NB4 (cell line): ENCODE results near the gene CEACAM6.

Experiments
- DNase-seq: peaks from one replicate; pipeline ENCODE4 v3.0.0; 2010; ENCODE audit warnings: low read depth
- H3K4me3 ChIP-seq: one replicate; pipeline ENCODE4 v1.5.1; 2011; ENCODE audit warnings: mild to moderate bottlenecking, low read depth, low read length, moderate library complexity
- MYC ChIP-seq: IDR thresholded peaks from 2 replicates; pipeline ENCODE4 v1.6.1; 2011; ENCODE audit warnings: low read depth, low read length
- POLR2A ChIP-seq: IDR thresholded peaks from 2 replicates; pipeline ENCODE4 v1.6.1; 2011; ENCODE audit warnings: mild to moderate bottlenecking; ENCODE audit not compliant: insufficient read length; ENCODE audit errors: extremely low read depth
- TF ChIP-seq, protein P1 (sequence below): IDR thresholded peaks from 2 replicates; pipeline ENCODE4 v1.6.1; 2011; ENCODE audit warnings: low read depth, low read length
- TF ChIP-seq, protein P2 (sequence below): IDR thresholded peaks from one replicate; pipeline ENCODE4 v1.5.1; 2012; ENCODE audit warnings: low read depth, low read length

The CEACAM6 gene

DNA sequence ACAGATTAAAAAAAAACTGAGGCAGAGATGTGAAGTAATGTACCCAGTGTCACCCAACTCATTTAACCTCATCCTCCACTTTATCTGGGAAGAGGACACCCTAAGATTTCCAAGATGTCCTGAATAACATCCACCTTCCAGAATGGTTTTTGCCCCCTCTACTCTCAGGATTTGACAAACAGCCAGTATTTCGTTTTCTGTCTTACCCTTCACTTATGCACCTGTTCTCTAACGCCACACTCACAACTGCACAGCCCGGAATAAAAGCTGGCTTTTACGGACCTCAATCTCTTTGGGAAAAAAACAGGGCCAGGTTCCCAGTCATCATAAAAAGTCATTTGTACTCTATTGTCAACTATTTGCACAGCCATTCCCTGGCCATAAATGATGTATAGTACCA is 21.2 kb upstream of the CEACAM6 start:
- no peak overlapping the region for H3K4me3 ChIP-seq
- no peak for DNase-seq
- TF ChIP-seq, protein P1, sequence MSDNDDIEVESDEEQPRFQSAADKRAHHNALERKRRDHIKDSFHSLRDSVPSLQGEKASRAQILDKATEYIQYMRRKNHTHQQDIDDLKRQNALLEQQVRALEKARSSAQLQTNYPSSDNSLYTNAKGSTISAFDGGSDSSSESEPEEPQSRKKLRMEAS, result no peak
- no peak for TF ChIP-seq POLR2A

DNA sequence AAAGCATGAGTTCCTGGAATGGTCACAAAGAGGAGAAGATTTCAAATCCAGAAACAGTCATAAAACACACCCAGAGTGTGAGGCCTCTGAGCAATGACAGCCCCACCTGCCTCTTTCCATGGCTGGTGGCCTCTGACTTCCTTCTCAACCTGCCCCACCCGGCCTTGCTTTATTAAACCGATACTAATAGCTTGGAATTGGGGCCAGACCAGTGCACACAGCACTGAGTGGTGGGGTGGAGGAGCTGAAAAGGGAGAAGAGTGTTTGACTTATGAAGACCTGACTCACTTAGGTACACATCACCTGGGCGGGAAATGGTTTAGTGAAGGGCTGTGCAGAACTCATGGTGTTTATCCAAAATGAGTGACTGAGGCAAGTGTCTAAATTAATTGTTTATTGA is 20.7 kb upstream of the CEACAM6 start:
- TF ChIP-seq, protein P2, sequence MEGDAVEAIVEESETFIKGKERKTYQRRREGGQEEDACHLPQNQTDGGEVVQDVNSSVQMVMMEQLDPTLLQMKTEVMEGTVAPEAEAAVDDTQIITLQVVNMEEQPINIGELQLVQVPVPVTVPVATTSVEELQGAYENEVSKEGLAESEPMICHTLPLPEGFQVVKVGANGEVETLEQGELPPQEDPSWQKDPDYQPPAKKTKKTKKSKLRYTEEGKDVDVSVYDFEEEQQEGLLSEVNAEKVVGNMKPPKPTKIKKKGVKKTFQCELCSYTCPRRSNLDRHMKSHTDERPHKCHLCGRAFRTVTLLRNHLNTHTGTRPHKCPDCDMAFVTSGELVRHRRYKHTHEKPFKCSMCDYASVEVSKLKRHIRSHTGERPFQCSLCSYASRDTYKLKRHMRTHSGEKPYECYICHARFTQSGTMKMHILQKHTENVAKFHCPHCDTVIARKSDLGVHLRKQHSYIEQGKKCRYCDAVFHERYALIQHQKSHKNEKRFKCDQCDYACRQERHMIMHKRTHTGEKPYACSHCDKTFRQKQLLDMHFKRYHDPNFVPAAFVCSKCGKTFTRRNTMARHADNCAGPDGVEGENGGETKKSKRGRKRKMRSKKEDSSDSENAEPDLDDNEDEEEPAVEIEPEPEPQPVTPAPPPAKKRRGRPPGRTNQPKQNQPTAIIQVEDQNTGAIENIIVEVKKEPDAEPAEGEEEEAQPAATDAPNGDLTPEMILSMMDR, result no peak
- TF ChIP-seq MYC (no peak), POLR2A (no peak)
- TF ChIP-seq, protein P1, result no peak
- no peak overlapping the region for H3K4me3 ChIP-seq
- DNase-seq, result no peak

DNA sequence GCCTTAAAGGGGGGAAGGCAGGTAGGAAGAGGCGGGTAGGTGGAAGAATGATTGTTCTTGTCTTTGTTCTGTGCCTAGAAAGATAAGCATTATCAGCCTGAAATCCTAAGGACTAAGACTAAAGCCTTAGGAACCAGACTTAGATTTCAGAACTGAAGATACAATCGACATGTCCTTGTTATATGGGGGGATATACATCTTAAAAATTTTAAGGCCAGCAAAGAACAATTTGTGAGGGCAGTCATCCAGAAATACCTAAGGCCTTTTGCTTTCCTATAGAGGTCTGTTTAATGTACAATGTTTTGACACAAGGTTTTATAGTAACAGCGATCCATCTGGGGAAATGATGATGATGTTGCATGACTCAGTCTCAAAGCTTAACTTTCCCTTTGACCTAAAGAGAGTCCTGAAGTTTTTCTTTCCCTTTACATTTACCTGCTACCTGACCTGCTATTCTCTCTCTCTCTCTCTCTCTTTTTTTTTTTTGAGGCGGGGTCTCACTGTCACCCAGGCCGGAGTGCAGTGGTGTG is 20.2 kb upstream of the CEACAM6 start:
- H3K4me3 ChIP-seq, result no peak overlapping the region
- TF ChIP-seq MYC, result no peak
- TF ChIP-seq, protein P2, result no peak
- TF ChIP-seq POLR2A, result no peak
- TF ChIP-seq, protein P1, result no peak
- no peak for DNase-seq

DNA sequence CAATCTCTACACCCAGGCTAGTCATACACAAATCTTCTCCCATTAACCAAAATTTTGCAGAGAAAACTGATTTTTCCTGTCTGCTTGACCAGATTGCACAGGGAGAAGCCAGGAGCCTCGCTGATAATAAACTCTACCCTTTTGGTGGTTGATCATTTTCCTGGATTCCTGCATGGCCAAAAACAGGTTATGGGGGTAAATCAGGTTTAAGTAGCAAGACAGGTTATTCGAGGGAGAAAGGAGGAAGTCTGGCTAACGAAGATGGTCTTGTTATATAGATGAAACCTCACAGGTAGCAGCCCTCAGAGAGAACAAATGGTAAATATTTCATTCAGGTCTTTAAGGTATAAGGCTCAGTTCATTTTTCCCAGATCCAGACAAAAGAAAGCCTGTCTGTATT is 16.0 kb upstream of the CEACAM6 start:
- H3K4me3 ChIP-seq, result no peak overlapping the region
- no peak for DNase-seq
- TF ChIP-seq, protein P1, result no peak
- TF ChIP-seq, protein P2, result no peak
- TF ChIP-seq MYC, result no peak
- no peak for TF ChIP-seq POLR2A

DNA sequence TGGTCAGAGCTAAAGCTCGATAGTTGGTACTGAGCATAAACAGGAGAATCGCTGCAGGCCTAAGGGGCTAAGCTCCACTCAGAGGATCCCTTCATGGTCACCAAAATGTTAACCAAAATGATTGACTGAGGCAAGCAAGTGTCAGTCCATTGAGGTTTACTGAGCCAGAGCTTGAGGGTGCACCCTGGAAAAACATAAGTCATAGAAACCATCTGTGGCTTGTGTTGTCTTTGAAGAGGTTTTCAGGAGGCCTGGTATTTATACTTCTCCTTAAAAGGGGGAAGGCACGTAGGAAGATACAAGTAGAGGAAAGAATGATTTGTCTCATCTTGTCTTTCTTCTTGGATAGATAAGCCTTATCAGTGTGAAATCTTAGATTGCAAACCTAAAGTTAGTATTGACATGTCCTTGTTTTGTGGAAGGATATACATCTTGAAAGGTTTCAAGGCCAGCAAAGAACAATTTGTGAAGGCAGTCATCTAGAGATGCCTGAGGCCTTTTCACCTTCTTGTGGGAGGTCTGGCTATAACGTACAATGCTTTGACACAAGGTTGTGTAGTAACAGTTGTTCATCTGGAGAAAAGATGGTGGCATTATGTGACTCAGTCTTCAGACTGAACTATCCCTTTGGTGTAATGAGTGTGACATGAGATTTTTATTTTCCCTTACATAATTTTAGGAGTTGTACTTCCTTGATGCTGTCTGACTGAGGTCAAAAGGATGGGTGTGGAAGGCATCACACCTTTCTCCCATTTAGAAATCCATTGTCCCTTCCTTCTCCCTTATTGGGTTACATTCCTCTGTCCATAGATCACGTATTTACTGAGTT is 14.7 kb upstream of the CEACAM6 start:
- DNase-seq, result no peak
- H3K4me3 ChIP-seq, result no peak overlapping the region
- TF ChIP-seq, protein P1, result no peak

DNA sequence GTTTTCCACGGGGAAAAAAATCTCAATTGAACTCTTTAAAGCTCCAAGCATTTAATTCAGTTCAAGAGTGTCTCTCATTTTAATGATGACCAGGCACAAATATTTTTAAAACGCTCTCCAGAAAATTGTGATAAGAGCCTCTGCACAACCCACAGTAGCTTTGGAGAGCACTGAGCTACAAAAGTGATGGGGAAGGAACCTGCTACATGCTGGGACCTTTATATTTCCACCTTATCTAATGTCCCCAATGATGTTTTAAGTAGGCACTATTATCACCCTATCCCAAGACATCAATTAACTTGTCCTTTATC is 14.1 kb upstream of the CEACAM6 start:
- TF ChIP-seq POLR2A (no peak), MYC (no peak)
- TF ChIP-seq, protein P2, result no peak
- TF ChIP-seq, protein P1, result no peak
- no peak for DNase-seq

More for the DNA sequence above, 14.1 kb upstream of the CEACAM6 start:
- H3K4me3 ChIP-seq, result no peak overlapping the region
